Activated CD8-positive, alpha-beta memory T cell treated with anti-CD3 and anti-CD28 coated beads, Interleukin-2, amount 50 U/mL, for 1 hour (primary cell): ENCODE measurements around the gene GPR146.

Experiments
- DNase-seq: peaks from one replicate; pipeline ENCODE4 v3.0.0-alpha.2; 2020; ENCODE audit errors: extremely low read depth

The GPR146 gene

GRCh38 chr7:1011297-1012003 is 32.9 kb upstream of the GPR146 start:
- no peak for DNase-seq

DNA sequence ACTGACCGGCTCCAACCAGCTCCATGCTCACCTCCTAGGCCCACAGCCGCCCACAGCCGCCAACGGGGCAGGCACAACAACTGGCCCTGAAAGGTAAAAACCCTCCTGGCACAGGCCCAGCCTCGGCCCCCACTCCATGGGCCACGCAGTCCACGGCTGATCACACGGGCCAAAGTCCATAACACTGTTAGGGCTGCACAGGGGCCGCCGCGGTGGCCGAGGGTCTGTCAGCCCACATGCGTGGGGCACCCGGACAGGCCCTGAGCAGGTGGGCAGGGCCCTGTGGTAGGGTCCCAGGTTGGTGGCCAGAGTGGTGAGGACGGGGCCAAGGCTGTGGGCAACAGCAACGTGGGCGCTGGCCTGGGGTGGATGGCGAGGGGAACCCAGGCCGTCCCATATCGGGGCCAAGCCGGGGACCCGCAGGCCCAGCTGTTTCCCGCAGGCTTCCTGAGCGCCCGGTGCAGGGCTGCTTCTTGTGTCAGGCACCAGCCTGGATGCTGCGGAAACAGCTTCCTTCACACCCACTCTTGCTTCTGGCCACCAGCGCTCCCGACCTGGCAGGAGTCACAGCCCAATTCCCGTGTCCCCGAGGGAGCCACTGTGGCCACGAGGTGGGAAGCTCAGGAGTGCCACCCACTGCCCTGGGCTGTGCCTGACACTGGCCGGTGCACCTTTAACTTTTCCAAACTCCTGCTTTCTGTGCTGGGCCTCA is 32.2 kb upstream of the GPR146 start:
- no peak for DNase-seq

DNA sequence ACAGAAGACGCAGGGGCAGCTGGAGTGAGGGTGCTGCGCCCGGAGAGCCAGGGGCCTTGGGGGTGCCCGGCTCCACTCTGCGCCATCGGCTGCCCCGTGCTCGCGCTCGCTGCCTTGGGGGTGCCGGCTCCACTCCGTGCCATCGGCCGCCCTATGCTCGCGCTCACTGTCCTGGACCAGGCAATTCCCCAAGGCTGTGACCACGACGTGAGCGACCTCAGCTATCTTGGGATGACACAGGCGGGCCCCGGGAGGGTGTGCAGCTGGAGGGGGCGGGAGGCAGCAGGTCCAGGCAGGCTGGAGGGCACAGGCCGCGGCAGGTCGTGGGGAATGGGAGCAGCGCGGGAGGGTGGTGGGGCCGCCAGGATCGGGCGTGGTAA is 31.6 kb upstream of the GPR146 start:
- no peak for DNase-seq

- DNase-seq: no peak
Measured at GRCh38 chr7:1013581-1013980, 30.8 kb upstream of the GPR146 start.

DNA sequence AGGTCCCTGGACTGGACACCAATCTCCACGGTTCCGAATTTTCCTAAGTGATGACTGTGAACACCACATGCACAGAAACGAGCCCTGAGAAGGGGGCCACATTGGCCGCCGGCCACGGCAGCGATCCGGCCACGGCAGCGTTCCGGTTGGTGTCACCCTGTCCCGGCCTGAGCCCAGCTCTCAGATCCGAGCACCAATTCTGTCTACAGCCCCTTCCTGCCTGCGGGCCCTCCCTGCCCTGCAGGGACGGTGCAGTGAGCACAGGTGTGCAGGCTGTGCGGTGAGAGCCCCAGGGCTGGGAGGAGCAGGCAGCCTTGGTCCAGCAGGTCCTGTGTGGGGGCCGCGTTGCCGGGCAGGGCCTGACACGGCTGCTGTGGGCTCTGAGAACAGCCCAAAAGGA is 29.7 kb upstream of the GPR146 start:
- DNase-seq: no peak

GRCh38 chr7:1015196-1016121 is 28.9 kb upstream of the GPR146 start:
- no peak for DNase-seq

- DNase-seq: no peak
Measured at GRCh38 chr7:1016577-1017531, 27.5 kb upstream of the GPR146 start.

- DNase-seq: no peak
Measured at GRCh38 chr7:1017586-1018333, 26.6 kb upstream of the GPR146 start.

DNA sequence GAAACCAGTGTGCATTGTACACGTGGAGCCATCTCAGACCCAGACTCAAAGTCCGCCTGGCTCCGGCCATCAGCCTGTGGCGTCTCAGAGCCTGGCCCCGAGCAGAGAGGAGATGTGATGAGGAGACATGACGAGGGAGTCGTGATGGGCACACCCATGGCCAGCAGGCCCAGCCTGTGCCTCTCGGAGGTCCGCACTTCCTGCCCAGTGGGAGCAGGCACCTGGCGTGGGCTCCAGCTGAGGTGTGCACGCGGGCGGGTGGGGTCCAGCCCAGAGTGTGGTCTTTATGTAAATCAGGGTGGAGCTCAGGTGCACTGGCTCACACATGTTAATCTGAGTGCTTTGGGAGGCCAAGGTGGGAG is 26.0 kb upstream of the GPR146 start:
- DNase-seq: no peak

- no peak for DNase-seq
Measured at GRCh38 chr7:1019255-1019785, 25.0 kb upstream of the GPR146 start.

- DNase-seq: no peak
Measured at GRCh38 chr7:1019789-1020610, 24.3 kb upstream of the GPR146 start.

- no peak for DNase-seq
Measured at GRCh38 chr7:1020849-1021251, 23.5 kb upstream of the GPR146 start.

DNA sequence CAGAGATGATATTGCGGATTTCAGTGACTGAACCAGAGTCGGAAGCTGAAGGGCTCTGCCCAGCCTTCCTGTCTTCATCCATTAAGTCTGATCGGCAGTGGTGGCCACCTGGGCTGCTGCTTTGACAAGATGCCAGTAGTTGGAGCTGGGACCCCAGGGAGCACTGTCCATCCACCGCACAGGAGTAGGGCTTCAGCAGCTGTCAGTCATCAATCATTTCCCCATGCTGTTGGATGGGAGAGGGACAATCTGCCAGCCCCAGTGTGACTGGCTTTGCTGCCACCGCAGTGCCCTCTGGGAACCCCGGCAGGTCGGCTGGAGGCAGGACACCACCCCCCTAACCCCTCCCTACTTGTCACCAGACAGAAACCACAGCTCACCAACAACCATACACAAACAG is 23.0 kb upstream of the GPR146 start:
- DNase-seq: no peak

GRCh38 chr7:1021931-1022330 is 22.4 kb upstream of the GPR146 start:
- no peak for DNase-seq

- DNase-seq: no peak
Measured at GRCh38 chr7:1022356-1022755, 22.0 kb upstream of the GPR146 start.

- DNase-seq: no peak
Measured at GRCh38 chr7:1022801-1023465, 21.4 kb upstream of the GPR146 start.

GRCh38 chr7:1024331-1024841 is 20.0 kb upstream of the GPR146 start:
- DNase-seq: no peak

- no peak for DNase-seq
Measured at GRCh38 chr7:1024876-1025742, 19.2 kb upstream of the GPR146 start.
